CD14-positive monocyte (primary cell): ENCODE data around the gene EEF1AKMT3. TPM values are rescaled to one million over a fixed set of nuclear protein-coding genes. Genes with fewer than 3 reads are reported as not detected.

Source experiments
- DNase-seq, 3 donors: peaks; one replicate each; pipeline ENCODE4 v3.0.0-alpha.2; 2011 to 2022
- H2AFZ ChIP-seq: 2 replicates; pipeline ENCODE4 v1.6.0; 2012; ENCODE audit warnings: mild to moderate bottlenecking, low read depth, low read length, inconsistent platforms; ENCODE audit not compliant: insufficient read depth, poor library complexity, severe bottlenecking
- H3K27ac ChIP-seq, 2 donors: 1 replicate in 1 of 2; 2 replicates in 1 of 2; pipeline ENCODE4 v1.5.1; 2012 to 2013; ENCODE audit warnings: low read length in 2 of 2, control low read depth in 1 of 2, inconsistent platforms in 1 of 2, low read depth in 1 of 2, mild to moderate bottlenecking in 1 of 2
- H3K27me3 ChIP-seq, 2 donors: one replicate each; pipeline versions ENCODE4 v1.6.0 to v1.6.1; 2011 to 2013; ENCODE audit warnings: low read length in 2 of 2; ENCODE audit not compliant: control insufficient read depth in 2 of 2, insufficient read depth in 2 of 2
- H3K36me3 ChIP-seq, 2 donors: replicated peaks in 1 of 2; 1 replicate in 1 of 2; 2 replicates in 1 of 2; pipeline versions ENCODE4 v1.5.1 to v1.6.1; 2012 to 2013; ENCODE audit warnings: low read length in 2 of 2, control low read depth in 1 of 2, inconsistent platforms in 1 of 2, mild to moderate bottlenecking in 1 of 2; ENCODE audit not compliant: insufficient read depth in 2 of 2, control insufficient read depth in 1 of 2
- H3K4me1 ChIP-seq, 2 donors: 1 replicate in 1 of 2; 2 replicates in 1 of 2; pipeline versions ENCODE4 v1.5.1 to v1.6.1; 2012 to 2013; ENCODE audit warnings: low read length in 2 of 2, control low read depth in 1 of 2, inconsistent platforms in 1 of 2, mild to moderate bottlenecking in 1 of 2, moderate library complexity in 1 of 2; ENCODE audit not compliant: insufficient read depth in 2 of 2, control insufficient read depth in 1 of 2
- H3K4me2 ChIP-seq: replicated peaks from 2 replicates; pipeline ENCODE3; 2012; ENCODE audit warnings: low read length, moderate library complexity, mild to moderate bottlenecking; ENCODE audit not compliant: poor library complexity, severe bottlenecking; ENCODE audit errors: extremely low read depth
- H3K4me3 ChIP-seq, 3 experiments: fragments of 200-600 bp in 1 of 3; sonication (generic) in 1 of 3; replicated peaks in 1 of 3; 1 replicate in 2 of 3; 2 replicates in 1 of 3; pipeline ENCODE4 v1.5.1; 2011 to 2013; ENCODE audit warnings: low read length in 3 of 3, mild to moderate bottlenecking in 3 of 3, control low read depth in 2 of 3, low read depth in 2 of 3, inconsistent platforms in 1 of 3, moderate library complexity in 1 of 3
- H3K79me2 ChIP-seq: 2 replicates; pipeline ENCODE4 v1.6.0; 2012; ENCODE audit warnings: mild to moderate bottlenecking, control low read depth, inconsistent platforms, low read length, moderate library complexity; ENCODE audit not compliant: insufficient read depth
- H3K9ac ChIP-seq: 2 replicates; pipeline ENCODE4 v1.6.0; 2017; ENCODE audit warnings: low read length, mild to moderate bottlenecking; ENCODE audit not compliant: insufficient read depth, poor library complexity, severe bottlenecking
- H3K9me3 ChIP-seq, 2 donors: replicated peaks in 1 of 2; 1 replicate in 1 of 2; 2 replicates in 1 of 2; pipeline versions ENCODE4 v1.5.1 to v1.6.1; 2012 to 2013; ENCODE audit warnings: low read length in 2 of 2, control low read depth in 1 of 2; ENCODE audit not compliant: control insufficient read depth in 1 of 2, insufficient read depth in 1 of 2
- H4K20me1 ChIP-seq: 2 replicates; pipeline ENCODE4 v1.6.0; 2012; ENCODE audit warnings: mild to moderate bottlenecking, low read length, control low read depth, moderate library complexity; ENCODE audit not compliant: insufficient read depth
- H3K27ac Mint-ChIP-seq, 7 donors: one replicate each; pipeline ENCODE4 v1.8.0; 2020; ENCODE audit warnings: mild to moderate bottlenecking in 7 of 7, mixed read lengths in 7 of 7, moderate library complexity in 6 of 7, inconsistent platforms in 2 of 7
- H3K27me3 Mint-ChIP-seq, 3 donors: one replicate each; pipeline ENCODE4 v1.8.0; 2021 to 2022; ENCODE audit warnings: low read depth in 3 of 3, mild to moderate bottlenecking in 3 of 3, mixed read lengths in 3 of 3, moderate library complexity in 3 of 3, inconsistent platforms in 1 of 3
- H3K36me3 Mint-ChIP-seq, 2 donors: one replicate each; pipeline ENCODE4 v1.8.0; 2020; ENCODE audit warnings: mixed read lengths in 2 of 2, inconsistent platforms in 1 of 2, mild to moderate bottlenecking in 1 of 2
- H3K4me1 Mint-ChIP-seq: one replicate; pipeline ENCODE4 v1.8.0; 2020; ENCODE audit warnings: mild to moderate bottlenecking, mixed read lengths
- H3K4me3 Mint-ChIP-seq, 2 donors: one replicate each; pipeline ENCODE4 v1.8.0; 2020; ENCODE audit warnings: mild to moderate bottlenecking in 2 of 2, mixed read lengths in 2 of 2, moderate library complexity in 1 of 2
- H3K9me3 Mint-ChIP-seq, 7 donors: one replicate each; pipeline ENCODE4 v1.8.0; 2020 to 2022; ENCODE audit warnings: mixed read lengths in 7 of 7, mild to moderate bottlenecking in 6 of 7, moderate library complexity in 6 of 7, inconsistent platforms in 2 of 7
- CTCF ChIP-seq: fragments of 200-600 bp; IDR thresholded peaks from one replicate; pipeline ENCODE4 v1.8.0; 2022; ENCODE audit warnings: antibody characterized with exemption, mild to moderate bottlenecking
- WGBS: methylation state at CpG from one replicate; pipeline ENCODE4 v1.1.5; 2013; ENCODE audit warnings: missing lambda C conversion rate; ENCODE audit not compliant: insufficient coverage; 5-methylcytosine and 5-hydroxymethylcytosine counted together
- intact Hi-C, 2 donors: fragments of 100-400 bp; cut with micrococcal nuclease; formaldehyde crosslinking; loops; one replicate each; pipeline versions ENCODE4 v1.15.0 to v1.15.1; 2023
- polyA plus RNA-seq, 3 donors: library from polyadenylated mRNA; depleted of rRNA in 1 of 3; unstranded in 2 of 3; stranded (reverse) in 1 of 3; fragments of 300-500 nt in 2 of 3; fragments of >200 nt in 1 of 3; fragmentation: Illumina TruSeq in 2 of 3; gene quantifications; 1 replicate in 2 of 3; 2 replicates in 1 of 3; pipeline ENCODE4 v1.2.3, GENCODE V29; 2012 to 2021

The EEF1AKMT3 gene
- polyA plus RNA-seq, 3 donors = 3.4 to 4.2 (median 3.4) TPM

GRCh38 chr12:57783861-57784260, 11.4 kb downstream of the EEF1AKMT3 start:
- H3K79me2 ChIP-seq = peaks cover 17% of the 10 kb centered on the region
- intact Hi-C loops = loop anchor here in 1 of 2 donors (5.0 kb wide), 1 partner anchor 63 kb away; the partner anchor contains the start of gene CTDSP2
- no peak overlapping the region for H3K27ac ChIP-seq
- H3K4me2 ChIP-seq = no peak overlapping the region
- H2AFZ ChIP-seq = no peak overlapping the region
- no peak overlapping the region for H3K4me3 Mint-ChIP-seq
- peaks cover 31 to 39% of the 10 kb centered on the region in 2 donors for H3K36me3 ChIP-seq
- H3K4me1 ChIP-seq = peaks cover 37 to 39% of the 10 kb centered on the region in 2 donors
- peaks cover 0 to 2% (median 0%) of the 10 kb centered on the region in 7 donors for H3K9me3 Mint-ChIP-seq
- H3K27ac Mint-ChIP-seq = peak overlapping the region in 2 of 7 donors; percentile 10 to 71
- no peaks in the 10 kb centered on the region for H3K27me3 ChIP-seq
- H3K9ac ChIP-seq = no peak overlapping the region
- H3K4me3 ChIP-seq = no peak overlapping the region
- no peak for DNase-seq
- H3K27me3 Mint-ChIP-seq = peaks cover 0 to 3% (median 0%) of the 10 kb centered on the region in 3 donors
- 100% methylated on average over 3 of the region's 11 CpGs for WGBS
- no peaks in the 10 kb centered on the region for H4K20me1 ChIP-seq
- H3K4me1 Mint-ChIP-seq = peaks cover 41% of the 10 kb centered on the region
- peaks cover 31 to 33% of the 10 kb centered on the region in 2 donors for H3K36me3 Mint-ChIP-seq
- no peak for TF ChIP-seq CTCF
- no peaks in the 10 kb centered on the region for H3K9me3 ChIP-seq

DNA sequence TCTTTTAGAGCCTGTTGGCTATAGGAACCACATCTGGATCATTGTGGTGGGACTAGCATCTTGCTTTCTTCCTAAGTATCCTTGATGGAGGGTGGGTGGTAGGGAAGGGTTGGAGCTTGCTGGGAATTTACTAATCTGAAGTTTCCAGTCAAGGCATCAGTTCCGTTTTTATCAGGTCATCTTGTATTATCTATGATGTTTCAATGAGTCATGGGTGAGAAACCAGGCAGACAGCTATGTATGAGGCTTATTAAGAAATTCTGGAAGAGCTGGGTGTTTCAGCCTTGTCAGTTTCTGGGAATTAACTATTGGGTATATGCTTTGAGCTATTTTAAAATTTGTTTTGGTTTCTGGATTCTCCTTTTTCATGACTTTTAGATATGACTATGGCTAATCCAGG, 21.5 kb downstream of the EEF1AKMT3 start:
- Mint-ChIP-seq H3K9me3 (no peaks in the 10 kb centered on the region), H3K36me3 (peaks cover 66 to 78% of the 10 kb centered on the region in 2 donors), H3K4me1 (peaks cover 8% of the 10 kb centered on the region), H3K27ac (no peak overlapping the region), H3K4me3 (no peak overlapping the region), H3K27me3 (no peaks in the 10 kb centered on the region)
- WGBS = 100% methylated on average over 1 of the region's 1 CpG
- no peak overlapping the region for H2AFZ ChIP-seq
- no peak overlapping the region for H3K4me3 ChIP-seq
- DNase-seq = no peak
- H3K27me3 ChIP-seq = no peaks in the 10 kb centered on the region
- intact Hi-C loops = no loop called here
- H3K4me2 ChIP-seq = no peak overlapping the region
- no peak overlapping the region for H3K9ac ChIP-seq
- H3K27ac ChIP-seq = no peak overlapping the region
- no peaks in the 10 kb centered on the region for H3K9me3 ChIP-seq
- peaks cover 9 to 10% of the 10 kb centered on the region in 2 donors for H3K4me1 ChIP-seq
- H3K36me3 ChIP-seq = peaks cover 73 to 86% of the 10 kb centered on the region in 2 donors
- no peaks in the 10 kb centered on the region for H3K79me2 ChIP-seq
- TF ChIP-seq CTCF = no peak
- H4K20me1 ChIP-seq = no peaks in the 10 kb centered on the region
